HG02763 (cell line): ENCODE measurements around the gene WDR7.
"Not testable (repeated sequence)": the region's sequence is repeated elsewhere in the genome, so short reads cannot be mapped to it uniquely, and the experiment has no call there.

Experiments used
- ATAC-seq: cut with Tn5 transposase; IDR thresholded peaks from one replicate; pipeline ENCODE4 v1.9.1; 2021; ENCODE audit warnings: mild to moderate bottlenecking, moderate library complexity; ENCODE audit not compliant: unreplicated experiment

The WDR7 gene

DNA sequence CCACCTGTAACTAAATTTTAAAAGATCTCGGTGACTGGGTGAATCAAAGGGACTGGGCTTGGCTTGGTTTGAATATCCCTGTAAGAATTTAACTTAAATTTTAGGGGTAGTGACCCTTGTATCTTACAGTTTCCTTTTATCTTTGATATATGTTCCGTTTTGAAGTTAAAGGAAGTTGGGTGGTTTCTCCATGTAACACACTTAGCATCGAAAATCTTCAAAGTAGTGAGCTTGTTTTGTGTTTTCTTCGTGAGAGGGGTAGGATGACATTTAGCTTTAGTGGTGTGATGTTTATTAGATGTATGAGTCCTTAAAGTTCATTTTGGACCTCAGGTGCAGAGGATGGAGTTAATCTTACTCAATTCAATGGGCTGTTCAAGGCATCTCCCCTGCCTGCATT, 1.6 kb downstream of the WDR7 start:
- ATAC-seq, result no peak

- ATAC-seq, result not testable (repeated sequence)
Measured at GRCh38 chr18:56654280-56654679, 3.1 kb downstream of the WDR7 start.

- no peak for ATAC-seq
Measured at GRCh38 chr18:56658261-56658660, 7.1 kb downstream of the WDR7 start.

DNA sequence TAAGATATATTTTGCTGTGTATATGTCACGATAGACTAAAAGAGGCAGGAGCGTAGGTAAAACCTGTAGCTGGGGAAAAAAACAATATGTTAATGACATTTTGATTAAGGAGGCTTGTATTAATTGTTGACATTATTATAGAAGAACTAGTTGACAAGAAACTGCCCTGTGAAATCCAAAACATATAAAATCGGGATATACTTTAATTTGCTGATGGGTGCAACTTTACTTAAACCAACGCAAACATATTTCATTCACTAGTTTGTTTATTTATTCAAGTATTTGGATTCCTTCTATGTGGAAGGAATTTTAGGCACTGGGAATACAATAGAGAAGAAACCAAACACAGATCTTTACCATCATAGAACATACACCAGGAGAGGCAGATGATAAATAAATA, 8.0 kb downstream of the WDR7 start:
- no peak for ATAC-seq

GRCh38 chr18:56660655-56661054, 9.5 kb downstream of the WDR7 start:
- no peak for ATAC-seq

DNA sequence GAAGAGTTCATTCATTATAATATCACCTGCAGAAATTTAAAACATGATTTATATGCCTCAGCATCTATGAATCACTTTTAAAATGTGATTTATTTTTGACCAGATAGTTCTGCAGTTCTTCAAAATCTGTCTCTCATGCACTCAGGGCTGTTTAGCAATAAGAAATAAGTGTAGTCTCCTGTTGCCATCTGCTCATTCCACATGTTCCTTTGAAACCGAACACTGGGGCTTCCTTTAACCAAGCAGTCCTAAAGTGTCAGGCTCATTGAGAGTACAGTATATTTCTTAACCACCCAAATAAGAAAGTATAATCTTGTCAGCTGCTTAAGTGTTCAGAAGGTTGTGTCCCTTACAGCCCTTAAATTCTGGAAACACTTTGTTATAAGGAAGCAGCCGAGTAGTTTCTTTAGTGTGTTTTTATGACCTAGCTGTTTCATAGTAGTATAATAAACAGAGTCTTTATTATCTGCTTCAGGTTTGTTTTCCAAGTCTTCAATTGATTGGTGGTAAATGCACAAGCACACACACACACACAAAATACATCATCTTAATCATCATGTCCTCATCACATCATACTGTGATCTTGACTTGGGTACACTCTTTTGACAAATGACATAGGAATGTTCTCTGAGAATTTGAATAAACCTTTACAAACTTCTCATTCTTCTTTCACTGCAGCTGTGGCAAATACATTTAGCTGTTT, 10.4 kb downstream of the WDR7 start:
- no peak for ATAC-seq

GRCh38 chr18:56662063-56662408, 10.9 kb downstream of the WDR7 start:
- no peak for ATAC-seq

DNA sequence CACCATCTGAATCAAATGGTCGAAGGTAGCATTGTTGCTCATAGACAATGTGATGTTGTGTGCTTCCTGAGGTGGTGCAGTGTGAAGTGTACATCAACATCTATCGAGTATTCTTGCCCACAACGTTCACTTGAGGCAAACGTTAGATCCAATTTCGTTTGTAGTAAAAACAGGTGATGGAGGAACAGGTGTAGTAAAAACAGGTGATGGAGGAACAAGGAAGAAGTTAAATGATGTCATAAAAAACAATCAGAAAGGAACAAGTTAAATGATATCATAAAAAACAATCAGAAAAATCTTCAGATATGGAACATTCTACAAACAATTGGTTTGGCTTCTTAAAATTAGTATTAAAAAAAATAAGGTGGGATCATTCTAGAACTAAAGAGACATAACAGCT, 11.3 kb downstream of the WDR7 start:
- no peak for ATAC-seq

- ATAC-seq, result no peak
Measured at GRCh38 chr18:56662902-56663301, 11.7 kb downstream of the WDR7 start.

DNA sequence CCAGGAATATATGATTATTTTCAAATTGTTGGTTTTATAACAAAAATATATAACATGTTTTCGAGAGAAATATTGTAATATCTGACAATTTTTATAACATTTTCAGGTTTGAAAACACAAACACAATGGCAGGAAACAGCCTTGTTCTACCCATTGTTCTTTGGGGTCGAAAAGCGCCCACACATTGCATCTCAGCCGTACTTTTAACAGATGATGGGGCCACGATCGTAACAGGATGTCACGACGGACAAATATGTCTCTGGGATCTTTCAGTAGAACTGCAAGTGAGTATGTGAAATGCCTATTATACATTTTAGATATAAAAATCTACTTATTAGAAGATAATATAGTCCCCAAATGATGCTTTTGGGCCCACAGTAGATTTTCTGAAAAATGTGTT, 21.2 kb downstream of the WDR7 start:
- ATAC-seq, result no peak

DNA sequence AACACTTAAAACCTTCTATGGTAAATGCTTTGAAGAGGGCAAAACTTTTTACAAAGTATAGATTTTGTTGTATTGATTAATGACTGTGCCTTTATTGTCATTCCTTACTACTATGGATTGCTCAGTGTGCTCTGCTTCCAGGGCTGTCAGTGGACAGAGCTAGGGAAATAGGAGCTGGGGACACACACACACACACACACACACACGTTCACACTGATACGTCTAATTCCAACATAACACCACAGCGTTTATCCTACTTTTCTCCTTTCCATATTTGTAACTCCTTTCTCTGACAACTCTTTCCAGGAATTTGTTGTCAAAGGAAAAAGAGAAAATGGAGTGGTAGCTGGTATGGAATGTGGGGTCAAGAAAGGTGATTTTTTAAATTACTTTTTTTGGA, 21.8 kb downstream of the WDR7 start:
- no peak for ATAC-seq

DNA sequence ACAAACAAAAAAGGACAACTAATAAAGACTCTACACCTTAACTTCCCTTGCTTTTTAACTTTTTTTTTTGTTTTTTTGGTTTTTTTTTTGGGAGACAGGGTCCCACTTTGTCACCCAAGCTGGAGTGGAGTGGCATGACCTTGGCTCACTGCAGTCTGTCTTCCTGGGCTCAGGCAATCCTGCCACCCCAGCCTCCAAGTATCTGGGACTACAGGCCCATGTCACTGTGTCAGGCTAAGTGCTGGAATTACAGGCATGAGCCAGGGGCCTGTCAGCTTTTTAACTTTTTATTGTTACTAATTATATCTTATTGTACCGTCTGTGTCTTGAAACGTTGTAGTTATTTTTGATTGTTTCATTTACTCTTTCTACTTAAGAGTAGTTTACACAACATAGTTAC, 25.5 kb downstream of the WDR7 start:
- ATAC-seq, result no peak

DNA sequence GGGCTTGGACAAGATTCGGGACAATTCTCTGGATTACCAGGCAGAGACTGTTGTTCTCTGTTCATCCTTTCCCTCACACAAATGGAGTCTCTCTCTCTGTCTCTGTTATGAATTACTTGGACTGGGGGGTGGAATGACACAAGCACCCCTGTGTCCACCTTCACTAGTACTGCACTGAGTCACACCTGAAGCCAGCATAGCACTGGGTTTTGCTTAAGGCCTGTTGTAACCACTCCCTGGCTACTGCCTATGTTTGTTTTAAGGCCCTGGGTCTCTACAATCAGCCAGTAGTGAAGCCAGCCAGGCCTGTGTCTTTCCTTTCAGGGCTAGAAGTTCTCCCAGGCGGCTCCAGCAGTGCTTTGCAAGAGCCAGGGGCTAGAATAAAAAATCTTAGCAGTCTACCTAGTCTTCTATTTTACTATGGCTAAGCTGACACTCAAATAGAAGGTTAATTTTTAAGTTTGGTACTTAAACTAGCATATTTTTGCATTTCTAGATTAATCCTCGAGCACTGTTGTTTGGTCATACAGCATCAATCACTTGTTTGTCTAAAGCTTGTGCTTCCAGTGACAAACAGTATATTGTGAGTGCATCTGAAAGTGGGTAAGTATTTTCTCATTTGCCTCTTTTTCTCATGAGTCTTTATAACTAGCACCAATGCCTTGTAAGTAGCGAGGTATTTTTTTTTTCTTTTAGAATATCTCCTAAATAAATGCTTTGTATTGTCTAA, 27.8 kb downstream of the WDR7 start:
- no peak for ATAC-seq

GRCh38 chr18:56684277-56684676, 33.1 kb downstream of the WDR7 start:
- ATAC-seq, result no peak

DNA sequence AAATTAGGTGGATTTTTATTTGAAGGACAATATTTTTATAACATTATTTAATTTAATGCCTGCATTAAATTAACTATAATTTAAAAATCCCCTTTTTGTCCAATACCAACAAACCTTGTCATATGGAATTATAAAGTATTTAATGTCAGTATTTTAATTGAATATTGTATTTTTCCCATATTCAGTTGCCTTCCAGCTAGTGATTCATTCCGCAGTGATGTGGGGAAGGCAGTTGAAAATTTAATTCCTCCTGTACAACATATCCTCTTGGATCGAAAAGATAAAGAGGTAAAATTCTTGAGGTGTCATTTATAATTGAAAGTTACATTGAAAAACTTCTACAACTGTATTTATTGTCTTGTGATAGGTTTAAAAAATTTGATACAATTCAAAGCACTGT, 40.4 kb downstream of the WDR7 start:
- no peak for ATAC-seq

GRCh38 chr18:56696966-56697365, 45.8 kb downstream of the WDR7 start:
- no peak for ATAC-seq

GRCh38 chr18:56702946-56703345, 51.8 kb downstream of the WDR7 start:
- ATAC-seq, result no peak

GRCh38 chr18:56709463-56709862, 58.3 kb downstream of the WDR7 start:
- ATAC-seq, result peak; percentile 95

GRCh38 chr18:56711708-56712445, 60.7 kb downstream of the WDR7 start:
- ATAC-seq, result no peak

DNA sequence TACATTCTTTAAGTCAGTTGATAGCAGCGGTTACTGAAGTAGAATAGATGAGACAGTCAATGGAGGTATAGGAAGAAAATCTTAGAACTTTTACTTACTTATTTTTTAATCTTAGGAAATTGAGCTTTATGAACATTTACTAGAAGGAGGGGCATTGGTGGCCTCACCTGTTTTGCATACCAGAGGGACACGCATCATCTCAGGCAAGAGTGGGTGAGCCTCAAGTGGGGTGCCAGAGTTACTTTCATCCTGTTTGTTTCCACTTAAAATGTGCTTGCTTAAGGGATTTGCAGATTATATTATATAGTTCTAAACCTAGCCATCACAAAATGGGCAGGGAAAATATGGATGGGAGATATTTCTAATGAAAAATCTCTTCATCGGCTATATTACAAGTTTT, 61.6 kb downstream of the WDR7 start:
- ATAC-seq, result no peak

DNA sequence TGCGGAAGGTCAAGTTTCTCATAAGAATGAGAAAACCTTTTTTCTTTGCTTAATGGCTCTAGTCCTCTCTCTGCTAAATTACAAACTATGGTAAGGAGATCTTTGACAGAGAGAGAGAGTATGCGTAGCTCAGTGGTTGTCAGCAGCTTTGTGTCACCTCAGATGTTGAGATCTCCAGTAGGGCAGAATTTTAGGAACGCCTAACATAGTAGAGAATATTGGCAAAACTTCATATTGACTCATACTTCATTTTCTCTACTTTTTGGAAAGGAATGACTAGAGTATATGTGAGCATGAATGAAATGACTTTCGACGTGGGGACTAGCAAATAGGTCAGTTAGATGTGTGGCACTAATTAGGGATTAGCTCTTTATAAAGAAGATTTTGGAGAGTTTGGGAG, 64.0 kb downstream of the WDR7 start:
- ATAC-seq, result no peak

- no peak for ATAC-seq
Measured at GRCh38 chr18:56716692-56717146, 65.6 kb downstream of the WDR7 start.
